22Rv1 (cell line): Measurements from ENCODE around the gene FBXO36.

Source experiments
- H3K27ac ChIP-seq: fragments of 450-650 bp; 2 replicates; pipeline ENCODE4 v1.5.1; 2017
- ZFX ChIP-seq: fragments of 450-650 bp; IDR thresholded peaks from 2 replicates; pipeline ENCODE4 v1.6.1; 2017; ENCODE audit warnings: antibody characterized with exemption, borderline replicate concordance
- TF ChIP-seq, protein P1 (sequence below): fragments of 450-650 bp; IDR thresholded peaks from 2 replicates; pipeline ENCODE4 v1.5.1; 2017; ENCODE audit warnings: mild to moderate bottlenecking

The FBXO36 gene

DNA sequence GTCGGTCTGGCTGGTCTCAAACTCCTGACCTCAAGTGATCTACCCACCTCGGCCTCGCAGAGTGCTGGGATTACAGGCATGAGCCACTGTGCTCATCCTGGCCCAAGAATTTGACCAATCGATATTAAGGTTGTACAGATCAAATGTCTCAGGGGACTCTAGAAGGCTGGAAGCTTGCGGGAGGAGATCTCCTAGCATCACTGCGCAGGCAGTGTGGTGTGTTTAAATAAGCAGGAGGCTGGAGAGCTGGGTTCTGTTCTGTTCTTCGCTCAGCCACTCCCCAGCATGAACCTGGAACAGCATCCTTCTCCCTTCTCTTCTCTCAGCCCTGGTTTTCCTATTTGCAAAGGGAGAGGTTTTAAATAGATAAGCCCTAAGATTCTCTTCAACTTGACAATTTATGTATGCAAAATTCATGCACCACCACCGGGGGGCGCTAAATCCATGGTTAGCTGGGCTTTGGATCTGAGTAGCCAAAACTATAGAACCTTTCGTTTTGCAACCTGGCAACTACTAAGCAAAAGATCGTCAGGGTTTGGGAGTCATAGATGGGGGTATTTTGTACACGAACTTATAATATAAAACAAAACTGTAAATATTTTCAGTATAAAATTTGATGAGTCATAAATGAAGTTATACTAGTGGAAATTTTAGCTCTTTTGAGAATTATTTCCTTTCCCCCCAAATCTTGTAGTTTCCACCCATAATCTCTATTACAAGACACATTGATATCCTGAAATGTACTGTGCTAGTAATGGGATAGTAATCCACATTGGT is 85.8 kb downstream of the FBXO36 start:
- no peak for TF ChIP-seq ZFX
- TF ChIP-seq, protein P1, sequence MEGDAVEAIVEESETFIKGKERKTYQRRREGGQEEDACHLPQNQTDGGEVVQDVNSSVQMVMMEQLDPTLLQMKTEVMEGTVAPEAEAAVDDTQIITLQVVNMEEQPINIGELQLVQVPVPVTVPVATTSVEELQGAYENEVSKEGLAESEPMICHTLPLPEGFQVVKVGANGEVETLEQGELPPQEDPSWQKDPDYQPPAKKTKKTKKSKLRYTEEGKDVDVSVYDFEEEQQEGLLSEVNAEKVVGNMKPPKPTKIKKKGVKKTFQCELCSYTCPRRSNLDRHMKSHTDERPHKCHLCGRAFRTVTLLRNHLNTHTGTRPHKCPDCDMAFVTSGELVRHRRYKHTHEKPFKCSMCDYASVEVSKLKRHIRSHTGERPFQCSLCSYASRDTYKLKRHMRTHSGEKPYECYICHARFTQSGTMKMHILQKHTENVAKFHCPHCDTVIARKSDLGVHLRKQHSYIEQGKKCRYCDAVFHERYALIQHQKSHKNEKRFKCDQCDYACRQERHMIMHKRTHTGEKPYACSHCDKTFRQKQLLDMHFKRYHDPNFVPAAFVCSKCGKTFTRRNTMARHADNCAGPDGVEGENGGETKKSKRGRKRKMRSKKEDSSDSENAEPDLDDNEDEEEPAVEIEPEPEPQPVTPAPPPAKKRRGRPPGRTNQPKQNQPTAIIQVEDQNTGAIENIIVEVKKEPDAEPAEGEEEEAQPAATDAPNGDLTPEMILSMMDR = peak; percentile 91
- H3K27ac ChIP-seq = no peak overlapping the region

DNA sequence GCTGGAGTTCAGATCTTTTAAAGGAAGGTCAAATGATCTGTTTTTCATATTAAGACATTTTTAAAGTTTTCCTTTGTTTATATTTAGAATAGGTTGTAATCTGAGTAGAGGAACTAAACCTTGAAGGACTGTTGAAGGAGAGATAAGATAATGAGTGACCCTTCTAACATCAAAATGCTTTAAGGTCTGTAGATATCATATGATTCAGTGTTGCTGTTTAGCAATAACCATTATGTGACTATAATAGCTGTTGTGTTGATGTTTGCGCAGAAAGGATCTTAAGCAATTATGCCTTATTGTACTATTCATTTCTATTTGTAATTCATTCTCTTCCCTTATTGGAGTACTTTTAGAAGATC is 86.4 kb downstream of the FBXO36 start:
- TF ChIP-seq, protein P1 = no peak
- no peak for TF ChIP-seq ZFX
- H3K27ac ChIP-seq = no peak overlapping the region

DNA sequence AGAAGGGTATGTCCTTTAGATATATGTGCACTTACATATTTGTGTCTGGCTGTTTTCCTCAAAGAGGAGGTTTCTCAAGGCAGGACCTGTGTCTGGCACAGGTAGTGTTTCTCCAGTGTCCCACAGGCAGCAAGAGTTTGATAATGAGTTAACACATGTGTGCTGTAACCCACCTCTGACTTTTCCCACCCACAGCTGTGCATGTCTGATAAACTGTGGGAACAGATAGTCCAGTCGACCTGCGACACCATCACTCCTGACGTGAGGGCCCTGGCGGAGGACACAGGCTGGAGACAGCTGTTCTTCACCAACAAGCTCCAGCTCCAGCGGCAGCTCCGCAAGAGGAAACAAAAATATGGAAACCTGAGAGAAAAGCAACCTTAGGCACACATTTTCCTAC is 88.2 kb downstream of the FBXO36 start:
- H3K27ac ChIP-seq = no peak overlapping the region
- no peak for TF ChIP-seq ZFX
- TF ChIP-seq, protein P1 = no peak

DNA sequence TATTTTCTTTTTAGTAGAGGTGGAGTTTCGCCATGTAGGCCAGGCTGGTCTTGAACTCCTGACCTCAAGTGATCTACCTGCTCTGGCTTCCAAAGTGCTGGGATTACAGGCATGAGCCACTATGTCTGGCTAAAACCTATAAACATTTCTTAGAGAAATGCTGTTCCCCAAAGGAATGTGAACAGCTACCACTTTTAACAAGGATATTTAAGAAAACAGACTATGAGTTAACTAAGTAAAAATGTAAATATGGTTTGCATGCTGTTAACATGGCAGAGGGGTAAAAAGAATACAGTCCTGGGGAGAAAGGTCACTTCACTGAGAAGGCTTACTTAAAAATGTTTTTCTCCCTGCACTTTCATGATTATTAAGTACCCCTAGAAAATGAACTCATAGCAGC is 89.3 kb downstream of the FBXO36 start:
- H3K27ac ChIP-seq = no peak overlapping the region
- TF ChIP-seq, protein P1 = no peak
- TF ChIP-seq ZFX = no peak

DNA sequence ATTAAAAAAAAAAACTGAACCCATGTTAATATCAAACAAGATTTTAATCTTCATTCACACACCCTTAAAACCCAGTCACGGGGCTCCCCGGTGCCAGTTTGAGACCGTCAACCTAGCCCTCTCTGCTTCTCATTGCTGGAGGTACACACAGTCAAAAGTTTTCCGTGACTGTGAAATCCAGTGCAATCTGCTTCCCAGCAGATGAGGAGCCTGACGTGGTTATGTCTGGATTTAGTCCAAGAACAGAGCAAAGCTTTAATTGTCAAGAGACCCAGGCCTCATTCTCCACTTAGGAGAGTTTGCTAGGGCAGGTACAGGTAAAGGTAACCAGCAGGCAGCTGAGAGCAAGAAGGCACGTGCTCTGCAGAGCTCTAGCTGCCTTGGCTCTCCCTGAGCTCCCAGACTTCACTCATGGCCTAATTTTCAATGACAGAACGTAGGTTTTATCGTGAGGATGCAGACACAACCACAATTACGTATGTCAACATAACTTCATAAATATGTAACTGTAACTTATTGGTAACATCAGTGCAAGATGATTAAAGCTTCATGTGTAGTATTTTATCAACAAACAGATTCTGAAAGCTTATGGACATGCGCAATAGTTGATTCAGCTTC is 90.1 kb downstream of the FBXO36 start:
- TF ChIP-seq, protein P1 = no peak
- TF ChIP-seq ZFX = no peak
- H3K27ac ChIP-seq = no peak overlapping the region

DNA sequence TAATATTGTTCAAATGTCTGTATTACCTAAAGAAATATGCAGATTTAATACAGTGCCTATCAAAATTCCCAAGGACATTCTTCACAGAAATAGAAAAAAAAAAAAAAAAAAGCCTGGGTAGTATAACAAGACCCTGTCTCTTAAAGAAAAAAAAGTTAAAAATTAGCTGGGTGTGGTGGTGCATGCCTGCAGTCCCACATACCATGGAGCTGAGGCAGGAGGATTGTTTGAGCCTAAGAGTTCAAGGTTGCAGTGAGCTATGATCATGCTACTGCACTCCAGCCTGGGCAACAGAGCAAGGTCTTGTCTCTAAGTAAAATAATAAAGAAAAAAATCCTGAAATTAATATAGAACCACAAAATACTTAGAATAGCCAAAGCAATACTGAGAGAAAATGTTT is 94.5 kb downstream of the FBXO36 start:
- no peak for TF ChIP-seq ZFX
- TF ChIP-seq, protein P1 = no peak
- H3K27ac ChIP-seq = no peak overlapping the region

DNA sequence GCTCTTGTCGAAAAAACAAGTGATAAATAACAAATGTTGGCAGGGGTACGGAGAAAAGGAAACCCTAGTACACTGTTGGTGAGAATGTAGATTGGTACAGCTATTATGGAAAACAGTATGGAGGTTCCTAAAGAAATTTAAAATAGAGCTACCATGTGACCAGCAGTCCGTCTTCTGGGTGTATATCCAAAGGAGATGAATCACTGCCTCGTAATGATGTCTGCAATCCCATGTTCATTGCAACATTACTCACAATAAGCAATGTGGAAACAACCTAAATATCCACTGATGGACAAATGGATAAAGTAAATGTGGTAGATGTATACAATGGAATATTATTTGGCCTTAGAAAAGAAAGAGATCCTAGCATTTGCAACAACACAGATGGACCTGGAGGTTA is 95.8 kb downstream of the FBXO36 start:
- H3K27ac ChIP-seq = no peak overlapping the region
- TF ChIP-seq, protein P1 = no peak
- no peak for TF ChIP-seq ZFX
